Measurements from ENCODE around the gene ATRNL1. TPM values are rescaled to one million over a fixed set of nuclear protein-coding genes. Genes with fewer than 3 reads are reported as not detected.
A peak's percentile ranks its signal among the peaks of the same experiment; 100 is the strongest.
"Not testable (repeated sequence)": the region's sequence is repeated elsewhere in the genome, so short reads cannot be mapped to it uniquely, and the experiment has no call there.

Gene ATRNL1
- total and polyA plus RNA-seq, 2 experiments from 2014 or later = 4.8 to 29.7 TPM

GRCh38 chr10:115103700-115104099 lies 10.5 kb downstream of the ATRNL1 start (continued):
- TF ChIP-seq REST (IDR thresholded peaks at IDR 0.05; ENCODE audit: unreplicated experiment) = no peak
- TF ChIP-seq STAT1 (IDR thresholded peaks at IDR 0.05; ENCODE audit: unreplicated experiment) = no peak
- TF ChIP-seq CTCF (conservative IDR thresholded peaks at IDR 0.05; ENCODE audit: low read depth in 2 of 2) = no peak
- no peak for TF ChIP-seq ETS1 (IDR thresholded peaks at IDR 0.05)
- no peak for TF ChIP-seq POLR2AphosphoS5 (IDR thresholded peaks at IDR 0.05; ENCODE audit: low read depth)

- H3K27ac ChIP-seq (ENCODE audit: low read depth); H3K4me1 ChIP-seq (ENCODE audit: insufficient read depth); H3K4me1 Mint-ChIP-seq; H3K9me2 ChIP-seq (ENCODE audit: insufficient read depth); H3K4me2 ChIP-seq; H3K27me3 Mint-ChIP-seq (ENCODE audit: insufficient read depth, low read depth, poor library complexity); H4K20me1 ChIP-seq (replicated peaks; ENCODE audit: insufficient read depth); ATAC-seq; H3K27me3 ChIP-seq (ENCODE audit: insufficient read depth); H2AFZ ChIP-seq; H3K27ac Mint-ChIP-seq; H3K4me3 Mint-ChIP-seq; DNase-seq (ENCODE audit: low spot score); H3F3A ChIP-seq (replicated peaks; ENCODE audit: low read depth): not testable (repeated sequence)
- Histone ChIP-seq H3K79me2 (replicated peaks; ENCODE audit: insufficient read depth) (peaks cover 57% of the 10 kb centered on the region), H3K4me3 (0 out of 2 replicates have a peak overlapping the region, but pooled peaks have one; percentile 22), H3K36me3 (ENCODE audit: insufficient read depth) (peaks cover 17% of the 10 kb centered on the region)
- peaks cover 55% of the 10 kb centered on the region for H3K36me3 Mint-ChIP-seq (ENCODE audit: low read depth)
- H3K9me3 Mint-ChIP-seq = peaks cover 56% of the 10 kb centered on the region
Observed at GRCh38 chr10:115105411-115105810, 12.2 kb downstream of the ATRNL1 start.

- Mint-ChIP-seq H3K9me3 (peaks cover 52% of the 10 kb centered on the region), H3K4me1 (no peaks in the 10 kb centered on the region), H3K36me3 (ENCODE audit: low read depth) (peaks cover 52% of the 10 kb centered on the region), H3K27ac (no peak overlapping the region), H3K4me3 (no peak overlapping the region), H3K27me3 (ENCODE audit: insufficient read depth, low read depth, poor library complexity) (no peaks in the 10 kb centered on the region)
- Histone ChIP-seq H3K79me2 (replicated peaks; ENCODE audit: insufficient read depth) (peaks cover 38% of the 10 kb centered on the region), H4K20me1 (replicated peaks; ENCODE audit: insufficient read depth) (no peaks in the 10 kb centered on the region), H2AFZ (no peak overlapping the region), H3K27me3 (ENCODE audit: insufficient read depth) (no peaks in the 10 kb centered on the region), H3K36me3 (ENCODE audit: insufficient read depth) (peaks cover 17% of the 10 kb centered on the region), H3K4me3 (no peak overlapping the region), H3K4me2 (no peak overlapping the region), H3K9me2 (ENCODE audit: insufficient read depth) (no peaks in the 10 kb centered on the region), H3K27ac (ENCODE audit: low read depth) (no peak overlapping the region), H3F3A (replicated peaks; ENCODE audit: low read depth) (no peaks in the 10 kb centered on the region), H3K4me1 (ENCODE audit: insufficient read depth) (no peaks in the 10 kb centered on the region)
- ATAC-seq = no peak
- no peak for DNase-seq (ENCODE audit: low spot score)
- TF ChIP-seq EZH2phosphoT487 (IDR thresholded peaks at IDR 0.05; ENCODE audit: unreplicated experiment) = no peak
- TF ChIP-seq CTCF (conservative IDR thresholded peaks at IDR 0.05; ENCODE audit: low read depth in 2 of 2) = no peak
- TF ChIP-seq EZH2 (IDR thresholded peaks at IDR 0.05; ENCODE audit: low read depth, unreplicated experiment) = no peak
- TF ChIP-seq ZNF114 (CRISPR knock-in tag; IDR thresholded peaks at IDR 0.05) = no peak
- no peak for TF ChIP-seq ZNF331 (CRISPR knock-in tag; IDR thresholded peaks at IDR 0.05; ENCODE audit: low read depth)
- no peak for TF ChIP-seq REST (IDR thresholded peaks at IDR 0.05; ENCODE audit: unreplicated experiment)
- TF ChIP-seq CREB1 (CRISPR knock-in tag; IDR thresholded peaks at IDR 0.05; ENCODE audit: low read depth) = no peak
- no peak for TF ChIP-seq STAT1 (IDR thresholded peaks at IDR 0.05; ENCODE audit: unreplicated experiment)
Observed at GRCh38 chr10:115107830-115108229, 14.7 kb downstream of the ATRNL1 start.

Data from GM23338 (cell line).